Suprapubic skin (tissue), 4 donors: ENCODE measurements around the gene SDSL.

Experiments used
- EP300 ChIP-seq: sonication (generic); formaldehyde crosslinking; IDR thresholded peaks from one replicate; pipeline ENCODE4 v1.6.1; 2017; ENCODE audit warnings: antibody characterized with exemption
- POLR2A ChIP-seq, 2 donors: fragments of 450-650 bp; IDR thresholded peaks; one replicate each; pipeline ENCODE4 v1.6.1; 2017; ENCODE audit warnings: antibody characterized with exemption in 2 of 2, mild to moderate bottlenecking in 2 of 2, moderate library complexity in 2 of 2
- POLR2AphosphoS5 ChIP-seq, 3 donors: sonication (generic); formaldehyde crosslinking; IDR thresholded peaks; one replicate each; pipeline ENCODE4 v1.6.1; 2017; ENCODE audit warnings: antibody characterized with exemption in 3 of 3
- TF ChIP-seq, protein P1 (sequence below), 2 donors: fragments of 200-600 bp in 1 of 2; fragments of 450-650 bp in 1 of 2; sonication (generic) in 1 of 2; IDR thresholded peaks; one replicate each; pipeline ENCODE4 v1.5.1; 2016 to 2019; ENCODE audit warnings: antibody characterized with exemption in 2 of 2, mild to moderate bottlenecking in 1 of 2, moderate library complexity in 1 of 2

DNA sequence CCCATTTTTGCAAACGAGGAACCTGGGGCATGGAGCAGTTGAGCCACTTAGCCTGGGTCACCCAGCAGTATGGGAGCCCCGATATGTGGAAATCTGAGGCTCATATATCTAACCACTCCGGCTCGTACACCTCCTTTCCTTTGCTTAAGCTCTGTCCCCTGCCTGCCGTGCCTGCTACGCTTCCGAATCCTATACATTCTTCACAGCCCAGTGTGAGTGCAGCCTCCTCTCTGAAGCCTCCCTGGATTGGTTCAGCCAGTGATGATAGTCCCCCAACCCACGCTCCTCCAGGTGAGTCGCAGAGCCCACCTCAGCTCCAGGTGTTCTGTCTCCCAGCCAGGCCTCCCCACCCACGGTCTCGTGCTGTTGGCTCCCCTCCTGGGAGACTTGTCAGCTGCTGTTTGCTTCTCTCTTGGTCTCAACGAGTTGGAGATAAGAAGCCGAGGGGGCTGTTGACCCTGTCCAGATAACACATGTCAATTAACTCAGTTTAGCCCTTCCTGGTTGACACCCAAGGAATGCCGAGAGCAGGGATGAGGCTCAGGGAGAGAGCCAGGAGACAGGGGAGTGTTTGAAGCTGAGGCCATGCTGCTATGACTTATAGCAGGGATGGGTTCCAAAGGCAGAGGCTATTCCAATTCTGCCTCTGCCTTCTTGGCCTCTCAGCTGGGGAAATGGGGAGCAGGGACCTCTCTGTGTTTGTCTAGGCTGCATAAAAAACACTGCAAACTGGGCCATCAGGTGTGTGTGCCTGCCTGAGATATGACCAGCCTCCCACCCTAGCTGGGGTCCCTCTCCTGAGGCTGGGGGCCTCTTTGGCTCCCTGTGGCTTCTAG lies 19.0 kb downstream of the SDSL start:
- TF ChIP-seq, protein P1, sequence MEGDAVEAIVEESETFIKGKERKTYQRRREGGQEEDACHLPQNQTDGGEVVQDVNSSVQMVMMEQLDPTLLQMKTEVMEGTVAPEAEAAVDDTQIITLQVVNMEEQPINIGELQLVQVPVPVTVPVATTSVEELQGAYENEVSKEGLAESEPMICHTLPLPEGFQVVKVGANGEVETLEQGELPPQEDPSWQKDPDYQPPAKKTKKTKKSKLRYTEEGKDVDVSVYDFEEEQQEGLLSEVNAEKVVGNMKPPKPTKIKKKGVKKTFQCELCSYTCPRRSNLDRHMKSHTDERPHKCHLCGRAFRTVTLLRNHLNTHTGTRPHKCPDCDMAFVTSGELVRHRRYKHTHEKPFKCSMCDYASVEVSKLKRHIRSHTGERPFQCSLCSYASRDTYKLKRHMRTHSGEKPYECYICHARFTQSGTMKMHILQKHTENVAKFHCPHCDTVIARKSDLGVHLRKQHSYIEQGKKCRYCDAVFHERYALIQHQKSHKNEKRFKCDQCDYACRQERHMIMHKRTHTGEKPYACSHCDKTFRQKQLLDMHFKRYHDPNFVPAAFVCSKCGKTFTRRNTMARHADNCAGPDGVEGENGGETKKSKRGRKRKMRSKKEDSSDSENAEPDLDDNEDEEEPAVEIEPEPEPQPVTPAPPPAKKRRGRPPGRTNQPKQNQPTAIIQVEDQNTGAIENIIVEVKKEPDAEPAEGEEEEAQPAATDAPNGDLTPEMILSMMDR (IDR thresholded peaks at IDR 0.05): no peak
- TF ChIP-seq POLR2A (IDR thresholded peaks at IDR 0.05) (no peak), POLR2AphosphoS5 (IDR thresholded peaks at IDR 0.05) (no peak), EP300 (no peak)
